Uterus (tissue), 4 donors: ENCODE measurements around the gene SLC27A1. TPM values are rescaled to one million over a fixed set of nuclear protein-coding genes. Genes with fewer than 3 reads are reported as not detected.
"Not testable (repeated sequence)": the region's sequence is repeated elsewhere in the genome, so short reads cannot be mapped to it uniquely, and the experiment has no call there.

ENCODE experiments used
- DNase-seq, 2 donors: peaks; one replicate each; pipeline ENCODE4 v3.0.0-alpha.2; 2019 to 2020
- H3K27ac ChIP-seq, 2 donors: fragments of 200-600 bp; sonication (generic); 1 replicate in 1 of 2; 2 replicates in 1 of 2; pipeline ENCODE4 v1.5.1; 2016 to 2018
- H3K27me3 ChIP-seq, 2 donors: fragments of 200-600 bp; sonication (generic); one replicate each; pipeline ENCODE4 v1.5.1; 2018 to 2019; ENCODE audit warnings: control low read depth in 1 of 2
- H3K36me3 ChIP-seq, 2 donors: fragments of 200-600 bp; sonication (generic); one replicate each; pipeline ENCODE4 v1.5.1; 2019; ENCODE audit warnings: control low read depth in 1 of 2
- H3K4me1 ChIP-seq, 2 donors: fragments of 200-600 bp; sonication (generic); one replicate each; pipeline ENCODE4 v1.5.1; 2018 to 2019; ENCODE audit warnings: control low read depth in 1 of 2
- H3K4me3 ChIP-seq, 2 donors: fragments of 200-600 bp; sonication (generic); 1 replicate in 1 of 2; 2 replicates in 1 of 2; pipeline ENCODE4 v1.5.1; 2018 to 2019; ENCODE audit warnings: mild to moderate bottlenecking in 1 of 2
- H3K9me3 ChIP-seq, 2 donors: fragments of 200-600 bp; sonication (generic); one replicate each; pipeline ENCODE4 v1.5.1; 2019; ENCODE audit warnings: control low read depth in 1 of 2
- CTCF ChIP-seq, 4 experiments: fragments of 200-600 bp in 2 of 4; fragments of 450-650 bp in 2 of 4; sonication (generic) in 2 of 4; IDR thresholded peaks; one replicate each; pipeline ENCODE4 v1.5.1; 2016 to 2019; ENCODE audit warnings: antibody characterized with exemption in 4 of 4, mild to moderate bottlenecking in 2 of 4, moderate library complexity in 1 of 4
- POLR2A ChIP-seq, 2 donors: fragments of 450-650 bp; IDR thresholded peaks; one replicate each; pipeline ENCODE4 v1.6.1; 2016; ENCODE audit warnings: antibody characterized with exemption in 2 of 2, mild to moderate bottlenecking in 1 of 2, moderate library complexity in 1 of 2
- intact Hi-C: fragments of 100-400 bp; cut with DNase I; formaldehyde crosslinking; loops from one replicate; pipeline ENCODE4 v1.15.1; 2023; ENCODE audit warnings: low total_unique reads
- total RNA-seq, 4 donors: library from RNA; depleted of rRNA in 3 of 4; stranded (reverse); fragments of >200 nt in 3 of 4; gene quantifications; one replicate each; pipeline versions ENCODE4 v1.1.0 to v1.2.4, GENCODE V29; 2014 to 2023
- donor health status: DM: yes; HTN: yes; CAD: no.

The SLC27A1 gene
- total RNA-seq, 4 donors from 2014 or later: 7.1 to 36.5 (median 26.9) TPM

- no peaks in the 10 kb centered on the region for H3K27me3 ChIP-seq
- H3K4me3 ChIP-seq: no peak overlapping the region
- H3K9me3 ChIP-seq: no peaks in the 10 kb centered on the region
- intact Hi-C loops: no loop called here
- H3K36me3 ChIP-seq: no peaks in the 10 kb centered on the region
- peaks cover 0 to 1% of the 10 kb centered on the region in 2 donors for H3K4me1 ChIP-seq
- no peak for DNase-seq
- no peak for TF ChIP-seq CTCF (IDR thresholded peaks at IDR 0.05)
- TF ChIP-seq POLR2A (IDR thresholded peaks at IDR 0.05): no peak
- no peak overlapping the region for H3K27ac ChIP-seq
These were observed 34.9 kb downstream of the SLC27A1 start for GRCh38 chr19:17505223-17505622.

- no peak overlapping the region for H3K4me3 ChIP-seq
- no peak overlapping the region for H3K27ac ChIP-seq
- H3K4me1 ChIP-seq: peaks cover 0 to 5% of the 10 kb centered on the region in 2 donors
- H3K9me3 ChIP-seq: no peaks in the 10 kb centered on the region
- DNase-seq: no peak
- intact Hi-C loops: no loop called here
- H3K27me3 ChIP-seq: no peaks in the 10 kb centered on the region
- no peak for TF ChIP-seq CTCF (IDR thresholded peaks at IDR 0.05)
- no peak for TF ChIP-seq POLR2A (IDR thresholded peaks at IDR 0.05)
- no peaks in the 10 kb centered on the region for H3K36me3 ChIP-seq
These were observed 36.4 kb downstream of the SLC27A1 start for GRCh38 chr19:17506745-17507144.

GRCh38 chr19:17508558-17508933 is 38.2 kb downstream of the SLC27A1 start:
- H3K27ac ChIP-seq, H3K4me3 ChIP-seq, intact Hi-C loops, H3K27me3 ChIP-seq, DNase-seq, H3K36me3 ChIP-seq, H3K4me1 ChIP-seq, H3K9me3 ChIP-seq: not testable (repeated sequence)

- TF ChIP-seq POLR2A (IDR thresholded peaks at IDR 0.05) (no peak), CTCF (IDR thresholded peaks at IDR 0.05) (no peak)
- H3K9me3 ChIP-seq: no peaks in the 10 kb centered on the region
- H3K27ac ChIP-seq: peak overlapping the region; percentile 93 to 97
- no peaks in the 10 kb centered on the region for H3K36me3 ChIP-seq
- H3K4me3 ChIP-seq: peak overlapping the region; percentile 81 to 84
- no peak for DNase-seq
- H3K27me3 ChIP-seq: no peaks in the 10 kb centered on the region
- peaks cover 0 to 5% of the 10 kb centered on the region in 2 donors for H3K4me1 ChIP-seq
- intact Hi-C loops: no loop called here
These were observed 40.1 kb downstream of the SLC27A1 start for GRCh38 chr19:17510220-17510993.

GRCh38 chr19:17511724-17512573 is 41.6 kb downstream of the SLC27A1 start:
- H3K4me1 ChIP-seq: peaks cover 0 to 5% of the 10 kb centered on the region in 2 donors

More at GRCh38 chr19:17511724-17512573, 41.6 kb downstream of the SLC27A1 start:
- Histone ChIP-seq H3K27ac (peak overlapping the region; percentile 93 to 97), H3K9me3 (no peaks in the 10 kb centered on the region), H3K4me3 (peak overlapping the region; percentile 81 to 84), H3K27me3 (no peaks in the 10 kb centered on the region), H3K36me3 (no peaks in the 10 kb centered on the region)
- intact Hi-C loops: no loop called here
- DNase-seq: peak; percentile 85 to 88
- TF ChIP-seq CTCF (IDR thresholded peaks at IDR 0.05) (peak; percentile 24 to 37 (median 28)), POLR2A (IDR thresholded peaks at IDR 0.05) (peak in 1 of 2 donors; percentile 71)
